SK-N-MC (cell line): ENCODE measurements around the gene FAM221B.

Source experiments
- EZH2 ChIP-seq: fragments of 200-600 bp; sonication (generic); IDR thresholded peaks from one replicate; pipeline ENCODE4 v1.6.1; 2017; ENCODE audit warnings: antibody characterized with exemption
- FOXP2 ChIP-seq: optimal IDR thresholded peaks from 2 replicates; pipeline ENCODE3; 2011; ENCODE audit warnings: mild to moderate bottlenecking, moderate library complexity; ENCODE audit not compliant: insufficient read depth; ENCODE audit errors: extremely low read length, control extremely low read depth

- TF ChIP-seq EZH2 = no peak
- no peak for TF ChIP-seq FOXP2
Measured at GRCh38 chr9:35778496-35778895, 50.0 kb downstream of the FAM221B start.
